ENCODE measurements around the gene SEC22C. TPM values are rescaled to one million over a fixed set of nuclear protein-coding genes. Genes with fewer than 3 reads are reported as not detected.

The SEC22C gene
- total and polyA plus RNA-seq, 2 experiments from 2014 or later: 21.9 to 48.3 TPM

DNA sequence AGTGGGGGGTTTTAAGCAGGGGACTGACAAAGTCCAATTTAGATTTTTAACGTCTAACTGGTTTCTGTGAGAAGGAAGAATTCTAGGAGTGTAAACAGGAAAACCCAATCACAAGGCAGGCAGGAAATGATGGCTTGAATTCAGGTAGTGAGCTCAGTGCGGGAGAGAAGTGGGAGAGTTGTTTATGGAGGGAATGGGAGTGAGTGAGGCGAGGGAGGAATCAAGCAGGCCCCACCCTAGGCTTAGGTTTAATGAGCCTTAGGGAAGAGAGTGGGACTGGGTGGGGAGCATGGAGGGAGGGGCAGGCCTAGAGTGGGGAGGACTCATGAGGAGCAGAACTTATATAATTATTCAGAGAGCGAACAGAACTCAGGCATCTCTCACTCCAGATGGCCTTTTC lies 61.4 kb downstream of the SEC22C start:
- H3K36me3 ChIP-seq (ENCODE audit: insufficient read depth): no peaks in the 10 kb centered on the region
- Mint-ChIP-seq H3K9me3 (no peaks in the 10 kb centered on the region), H3K27me3 (ENCODE audit: insufficient read depth, low read depth, poor library complexity) (peaks cover 2% of the 10 kb centered on the region), H3K4me3 (no peak overlapping the region), H3K4me1 (no peaks in the 10 kb centered on the region), H3K27ac (no peak overlapping the region), H3K36me3 (ENCODE audit: low read depth) (no peaks in the 10 kb centered on the region)
- no peak for DNase-seq (ENCODE audit: low spot score)
- no peaks in the 10 kb centered on the region for H3K4me1 ChIP-seq (ENCODE audit: insufficient read depth)
- H3K4me3 ChIP-seq: no peak overlapping the region
- no peak overlapping the region for H2AFZ ChIP-seq
- H3K4me2 ChIP-seq: no peak overlapping the region
- H3K79me2 ChIP-seq (replicated peaks; ENCODE audit: insufficient read depth): no peaks in the 10 kb centered on the region
- H3F3A ChIP-seq (replicated peaks; ENCODE audit: low read depth): no peaks in the 10 kb centered on the region
- H3K27ac ChIP-seq (ENCODE audit: low read depth): no peak overlapping the region
- TF ChIP-seq POLR2AphosphoS5 (IDR thresholded peaks at IDR 0.05; ENCODE audit: low read depth): no peak
- TF ChIP-seq JUNB (IDR thresholded peaks at IDR 0.05; ENCODE audit: unreplicated experiment): no peak
- TF ChIP-seq ZNF331 (CRISPR knock-in tag; IDR thresholded peaks at IDR 0.05; ENCODE audit: low read depth): no peak
- no peak for TF ChIP-seq EZH2 (IDR thresholded peaks at IDR 0.05; ENCODE audit: low read depth, unreplicated experiment)
- TF ChIP-seq, protein P1, sequence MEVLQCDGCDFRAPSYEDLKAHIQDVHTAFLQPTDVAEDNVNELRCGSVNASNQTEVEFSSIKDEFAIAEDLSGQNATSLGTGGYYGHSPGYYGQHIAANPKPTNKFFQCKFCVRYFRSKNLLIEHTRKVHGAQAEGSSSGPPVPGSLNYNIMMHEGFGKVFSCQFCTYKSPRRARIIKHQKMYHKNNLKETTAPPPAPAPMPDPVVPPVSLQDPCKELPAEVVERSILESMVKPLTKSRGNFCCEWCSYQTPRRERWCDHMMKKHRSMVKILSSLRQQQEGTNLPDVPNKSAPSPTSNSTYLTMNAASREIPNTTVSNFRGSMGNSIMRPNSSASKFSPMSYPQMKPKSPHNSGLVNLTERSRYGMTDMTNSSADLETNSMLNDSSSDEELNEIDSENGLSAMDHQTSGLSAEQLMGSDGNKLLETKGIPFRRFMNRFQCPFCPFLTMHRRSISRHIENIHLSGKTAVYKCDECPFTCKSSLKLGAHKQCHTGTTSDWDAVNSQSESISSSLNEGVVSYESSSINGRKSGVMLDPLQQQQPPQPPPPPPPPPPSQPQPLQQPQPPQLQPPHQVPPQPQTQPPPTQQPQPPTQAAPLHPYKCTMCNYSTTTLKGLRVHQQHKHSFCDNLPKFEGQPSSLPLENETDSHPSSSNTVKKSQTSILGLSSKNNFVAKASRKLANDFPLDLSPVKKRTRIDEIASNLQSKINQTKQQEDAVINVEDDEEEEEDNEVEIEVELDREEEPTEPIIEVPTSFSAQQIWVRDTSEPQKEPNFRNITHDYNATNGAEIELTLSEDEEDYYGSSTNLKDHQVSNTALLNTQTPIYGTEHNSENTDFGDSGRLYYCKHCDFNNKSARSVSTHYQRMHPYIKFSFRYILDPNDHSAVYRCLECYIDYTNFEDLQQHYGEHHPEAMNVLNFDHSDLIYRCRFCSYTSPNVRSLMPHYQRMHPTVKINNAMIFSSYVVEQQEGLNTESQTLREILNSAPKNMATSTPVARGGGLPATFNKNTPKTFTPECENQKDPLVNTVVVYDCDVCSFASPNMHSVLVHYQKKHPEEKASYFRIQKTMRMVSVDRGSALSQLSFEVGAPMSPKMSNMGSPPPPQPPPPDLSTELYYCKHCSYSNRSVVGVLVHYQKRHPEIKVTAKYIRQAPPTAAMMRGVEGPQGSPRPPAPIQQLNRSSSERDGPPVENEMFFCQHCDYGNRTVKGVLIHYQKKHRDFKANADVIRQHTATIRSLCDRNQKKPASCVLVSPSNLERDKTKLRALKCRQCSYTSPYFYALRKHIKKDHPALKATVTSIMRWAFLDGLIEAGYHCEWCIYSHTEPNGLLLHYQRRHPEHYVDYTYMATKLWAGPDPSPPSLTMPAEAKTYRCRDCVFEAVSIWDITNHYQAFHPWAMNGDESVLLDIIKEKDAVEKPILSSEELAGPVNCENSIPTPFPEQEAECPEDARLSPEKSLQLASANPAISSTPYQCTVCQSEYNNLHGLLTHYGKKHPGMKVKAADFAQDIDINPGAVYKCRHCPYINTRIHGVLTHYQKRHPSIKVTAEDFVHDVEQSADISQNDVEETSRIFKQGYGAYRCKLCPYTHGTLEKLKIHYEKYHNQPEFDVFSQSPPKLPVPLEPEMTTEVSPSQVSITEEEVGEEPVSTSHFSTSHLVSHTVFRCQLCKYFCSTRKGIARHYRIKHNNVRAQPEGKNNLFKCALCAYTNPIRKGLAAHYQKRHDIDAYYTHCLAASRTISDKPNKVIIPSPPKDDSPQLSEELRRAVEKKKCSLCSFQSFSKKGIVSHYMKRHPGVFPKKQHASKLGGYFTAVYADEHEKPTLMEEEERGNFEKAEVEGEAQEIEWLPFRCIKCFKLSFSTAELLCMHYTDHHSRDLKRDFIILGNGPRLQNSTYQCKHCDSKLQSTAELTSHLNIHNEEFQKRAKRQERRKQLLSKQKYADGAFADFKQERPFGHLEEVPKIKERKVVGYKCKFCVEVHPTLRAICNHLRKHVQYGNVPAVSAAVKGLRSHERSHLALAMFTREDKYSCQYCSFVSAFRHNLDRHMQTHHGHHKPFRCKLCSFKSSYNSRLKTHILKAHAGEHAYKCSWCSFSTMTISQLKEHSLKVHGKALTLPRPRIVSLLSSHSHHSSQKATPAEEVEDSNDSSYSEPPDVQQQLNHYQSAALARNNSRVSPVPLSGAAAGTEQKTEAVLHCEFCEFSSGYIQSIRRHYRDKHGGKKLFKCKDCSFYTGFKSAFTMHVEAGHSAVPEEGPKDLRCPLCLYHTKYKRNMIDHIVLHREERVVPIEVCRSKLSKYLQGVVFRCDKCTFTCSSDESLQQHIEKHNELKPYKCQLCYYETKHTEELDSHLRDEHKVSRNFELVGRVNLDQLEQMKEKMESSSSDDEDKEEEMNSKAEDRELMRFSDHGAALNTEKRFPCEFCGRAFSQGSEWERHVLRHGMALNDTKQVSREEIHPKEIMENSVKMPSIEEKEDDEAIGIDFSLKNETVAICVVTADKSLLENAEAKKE (CRISPR knock-in tag; IDR thresholded peaks at IDR 0.05): no peak
- TF ChIP-seq ZNF114 (CRISPR knock-in tag; IDR thresholded peaks at IDR 0.05): no peak
- TF ChIP-seq NANOG (IDR thresholded peaks at IDR 0.05; ENCODE audit: borderline replicate concordance): no peak
- TF ChIP-seq, protein P2, sequence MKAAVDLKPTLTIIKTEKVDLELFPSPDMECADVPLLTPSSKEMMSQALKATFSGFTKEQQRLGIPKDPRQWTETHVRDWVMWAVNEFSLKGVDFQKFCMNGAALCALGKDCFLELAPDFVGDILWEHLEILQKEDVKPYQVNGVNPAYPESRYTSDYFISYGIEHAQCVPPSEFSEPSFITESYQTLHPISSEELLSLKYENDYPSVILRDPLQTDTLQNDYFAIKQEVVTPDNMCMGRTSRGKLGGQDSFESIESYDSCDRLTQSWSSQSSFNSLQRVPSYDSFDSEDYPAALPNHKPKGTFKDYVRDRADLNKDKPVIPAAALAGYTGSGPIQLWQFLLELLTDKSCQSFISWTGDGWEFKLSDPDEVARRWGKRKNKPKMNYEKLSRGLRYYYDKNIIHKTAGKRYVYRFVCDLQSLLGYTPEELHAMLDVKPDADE (IDR thresholded peaks at IDR 0.05): no peak
- no peaks in the 10 kb centered on the region for H3K9me2 ChIP-seq (ENCODE audit: insufficient read depth)
- H3K27me3 ChIP-seq (ENCODE audit: insufficient read depth): no peaks in the 10 kb centered on the region
- ATAC-seq: no peak
- H4K20me1 ChIP-seq (replicated peaks; ENCODE audit: insufficient read depth): no peaks in the 10 kb centered on the region

Measured in GM23338 (cell line).